GM21619 (cell line): Measurements from ENCODE around the gene GCNA.
A peak's percentile ranks its signal among the peaks of the same experiment; 100 is the strongest.

Experiments used
- ATAC-seq: cut with Tn5 transposase; IDR thresholded peaks from one replicate; pipeline ENCODE4 v1.9.1; 2021; ENCODE audit not compliant: unreplicated experiment

GCNA gene

DNA sequence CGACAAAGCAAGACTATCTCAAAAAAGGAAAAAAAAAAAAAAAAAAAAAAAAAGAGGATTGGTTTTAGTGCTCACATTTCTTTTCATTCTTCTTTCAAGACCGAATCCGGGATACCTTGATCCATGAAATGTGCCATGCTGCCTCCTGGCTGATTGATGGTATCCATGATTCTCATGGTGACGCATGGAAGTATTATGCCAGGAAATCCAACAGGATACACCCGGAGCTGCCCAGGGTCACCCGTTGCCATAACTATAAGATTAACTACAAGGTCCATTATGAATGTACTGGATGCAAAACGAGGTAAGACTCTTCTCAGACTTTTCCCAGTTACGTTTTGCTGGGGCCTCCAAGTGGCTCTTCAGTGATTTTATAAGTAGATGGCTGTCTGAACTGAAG is 34.0 kb downstream of the GCNA start:
- no peak for ATAC-seq

DNA sequence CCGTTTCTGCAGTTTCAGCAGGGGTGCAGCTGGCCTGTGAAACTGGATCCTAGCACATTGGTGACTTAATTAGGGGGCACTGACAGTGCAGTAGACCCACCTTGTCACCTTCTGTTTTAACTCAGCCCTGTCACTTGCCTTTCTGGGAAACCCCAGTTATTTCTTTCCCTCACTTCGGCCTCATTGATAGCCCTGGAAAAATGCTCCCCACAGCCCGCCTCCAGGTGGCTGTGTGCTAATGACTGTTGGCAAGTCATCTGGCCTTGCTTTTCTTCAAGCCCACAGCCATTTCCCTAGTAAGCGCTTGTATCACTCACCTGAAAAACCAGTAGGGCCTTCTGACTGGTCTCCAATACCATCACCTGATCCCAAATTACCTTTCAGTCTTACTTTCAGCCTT is 36.8 kb downstream of the GCNA start:
- no peak for ATAC-seq

- ATAC-seq, result no peak
Observed at GRCh38 chrX:71615954-71616353, 37.7 kb downstream of the GCNA start.

DNA sequence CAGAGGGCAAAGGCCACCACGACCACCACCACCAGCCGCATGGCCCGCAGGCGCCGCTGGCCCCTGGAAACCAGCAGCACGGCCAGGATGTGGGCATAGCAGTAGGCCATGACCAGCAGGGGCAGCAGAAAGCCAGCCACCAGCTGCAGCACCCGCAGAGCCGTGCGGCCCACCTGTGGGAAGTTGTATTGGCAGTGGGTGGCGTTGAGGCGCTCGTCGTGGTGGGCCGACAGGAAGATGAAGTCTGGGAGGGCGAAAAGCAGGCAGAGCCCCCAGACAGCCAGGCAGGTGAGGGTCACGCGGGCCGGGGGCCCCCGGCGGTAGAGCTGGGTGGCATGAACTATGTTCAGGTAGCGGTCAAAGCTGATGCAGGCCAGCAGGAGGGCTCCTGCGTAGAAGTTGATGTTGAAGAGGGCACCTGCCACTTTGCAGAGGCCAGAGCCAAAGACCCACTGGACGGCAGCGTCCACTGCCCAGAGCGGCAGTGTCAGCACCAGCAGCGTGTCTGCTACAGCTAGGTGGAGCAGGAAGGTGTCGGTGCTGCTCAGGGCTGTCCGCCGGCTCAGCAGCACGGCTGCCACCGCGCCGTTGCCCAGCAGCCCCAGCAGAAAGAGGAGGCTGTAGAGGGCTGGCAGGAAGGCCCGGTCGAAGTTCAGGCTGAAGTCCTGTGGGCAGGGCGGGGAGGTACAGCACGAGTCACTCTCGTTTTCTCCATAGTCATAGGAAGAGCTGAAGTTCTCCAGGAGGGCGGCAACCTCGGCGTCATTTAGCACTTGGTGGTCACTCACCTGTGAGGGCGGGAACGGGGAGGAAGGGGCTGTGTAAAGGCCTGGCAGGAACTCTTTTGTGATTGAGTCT is 38.7 kb downstream of the GCNA start:
- ATAC-seq, result no peak

DNA sequence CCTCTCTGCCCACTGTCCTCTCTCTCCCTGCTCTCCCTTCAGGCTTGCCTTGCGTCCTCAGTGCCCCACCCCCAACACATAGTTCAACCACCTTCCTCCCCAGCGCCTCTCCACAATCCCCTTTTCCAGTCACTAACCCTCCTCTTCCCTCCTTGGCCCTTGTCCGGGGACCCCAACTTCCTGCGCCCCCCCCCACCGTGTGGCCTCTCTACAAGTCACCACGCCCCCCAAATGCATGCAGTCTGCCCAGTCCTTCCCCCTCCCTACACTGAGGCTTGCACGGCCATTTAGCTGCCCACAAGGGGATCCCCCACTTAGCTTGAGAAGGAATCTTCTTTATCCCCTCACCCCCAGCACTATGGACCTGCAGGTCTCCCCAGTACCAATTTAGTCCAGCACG is 39.5 kb downstream of the GCNA start:
- ATAC-seq, result no peak

DNA sequence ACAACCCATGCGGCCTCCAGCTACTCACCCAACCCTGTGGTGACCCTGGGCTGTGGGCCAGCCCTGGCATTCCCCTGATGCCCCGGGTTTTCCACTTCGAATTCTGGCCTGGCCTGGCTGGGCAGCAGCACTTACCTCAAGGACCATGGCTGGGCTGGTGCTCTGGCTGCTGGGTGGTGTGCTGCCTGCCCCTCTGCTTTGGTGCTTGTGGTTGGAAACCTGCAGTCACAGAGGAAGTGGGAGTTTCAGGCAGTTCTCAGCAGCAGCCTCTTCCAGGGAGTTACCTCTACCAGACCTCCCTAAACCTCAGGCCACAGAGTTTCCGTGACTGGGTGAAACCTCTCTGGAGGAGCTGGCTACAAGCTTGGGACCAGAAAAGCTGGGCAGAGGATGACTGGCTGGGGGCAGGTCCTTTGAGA is 40.1 kb downstream of the GCNA start, which contains the start of gene CXCR3:
CXCR3 (minus strand) TSS at position 209 of the 419 bp plus-strand sequence; CDS start at position 147, 62 bp downstream.
- ATAC-seq, result peak; percentile 50

DNA sequence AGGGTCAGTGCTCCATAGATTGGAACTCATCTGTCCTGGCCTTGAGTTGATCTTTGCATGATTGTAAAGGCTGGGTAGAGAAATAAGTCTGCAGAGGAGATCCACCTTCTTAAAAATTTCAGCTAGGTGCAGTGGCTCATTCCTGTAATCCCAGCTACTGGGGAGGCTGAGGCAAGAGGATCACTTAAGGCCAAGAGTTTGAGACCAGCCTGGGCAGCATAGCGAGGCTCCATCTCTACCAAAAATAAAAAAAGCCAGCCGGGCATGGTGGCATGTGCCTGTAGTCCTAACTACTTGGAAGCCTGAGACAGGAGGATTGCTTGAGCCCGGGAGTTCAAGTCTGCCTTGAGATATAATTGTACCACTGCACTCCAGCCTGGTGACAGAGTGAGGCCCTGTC is 40.5 kb downstream of the GCNA start:
- ATAC-seq, result no peak

- no peak for ATAC-seq
Observed at GRCh38 chrX:71619193-71619592, 41.0 kb downstream of the GCNA start.

DNA sequence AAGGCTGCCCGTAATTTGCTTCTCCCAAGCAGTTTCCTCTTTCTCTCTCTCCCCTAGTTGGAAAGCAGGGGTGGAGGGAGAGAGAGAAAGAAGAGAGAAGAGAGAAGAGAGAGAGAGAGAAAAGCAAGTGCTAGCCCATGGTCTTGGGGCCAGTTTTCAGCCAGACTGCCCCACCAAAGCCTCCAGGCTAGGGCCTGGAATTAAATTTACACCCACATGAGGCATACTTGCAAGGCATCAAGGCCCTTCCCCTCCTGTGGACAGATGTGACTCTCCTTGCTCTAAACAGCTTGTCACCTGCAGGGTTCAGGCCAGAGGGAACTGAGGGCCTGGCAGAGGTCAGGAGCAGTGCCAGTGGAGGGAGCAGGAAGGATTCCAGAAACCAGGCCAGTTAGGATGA is 41.7 kb downstream of the GCNA start:
- ATAC-seq, result no peak

DNA sequence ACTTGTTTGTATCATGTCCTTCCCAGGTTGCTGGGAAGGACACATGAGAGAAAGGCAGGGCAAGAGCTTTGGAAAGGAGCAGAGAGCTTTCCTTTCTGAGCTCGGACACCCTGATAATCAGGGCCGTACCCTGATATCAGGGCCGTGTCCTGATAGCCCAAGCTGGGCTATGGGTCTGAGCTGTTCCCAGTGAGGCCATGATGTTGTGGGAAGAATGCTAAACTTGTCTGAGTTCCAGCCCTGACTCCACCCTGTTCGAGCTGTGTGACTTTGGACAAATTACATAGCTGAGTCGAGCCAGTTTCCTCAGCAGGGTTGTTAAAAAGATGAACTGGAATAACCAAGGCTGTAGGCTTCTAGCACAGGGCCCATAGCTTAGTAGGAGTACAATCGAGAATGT is 43.4 kb downstream of the GCNA start:
- no peak for ATAC-seq

DNA sequence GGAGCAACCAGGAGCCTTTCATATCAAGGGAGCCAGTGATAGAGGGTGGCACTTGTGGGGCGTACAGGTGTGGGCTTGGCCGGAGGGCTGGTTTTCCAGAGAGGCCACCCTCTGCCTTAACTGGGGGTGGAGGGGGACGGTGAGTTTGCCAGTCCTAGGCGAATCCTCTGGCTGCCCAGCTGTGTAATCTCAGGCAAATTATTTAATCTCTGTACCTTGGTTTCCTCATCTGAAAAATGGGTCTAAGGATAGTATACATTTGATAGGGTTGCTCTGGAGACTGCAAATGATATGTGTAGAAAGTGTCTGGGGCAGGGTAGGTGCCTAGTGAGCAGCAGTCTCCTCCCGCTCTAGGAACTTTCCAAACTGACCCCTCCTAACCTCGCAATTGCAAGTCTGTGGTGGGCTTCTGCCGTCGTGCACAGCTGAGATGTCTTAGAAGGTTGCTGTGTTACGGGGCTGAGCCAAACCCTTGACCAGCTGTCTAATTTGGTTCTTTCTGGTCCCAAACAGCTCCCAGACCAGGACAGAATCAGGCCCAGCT is 43.9 kb downstream of the GCNA start:
- ATAC-seq, result no peak

- ATAC-seq, result peak; percentile 45
Observed at GRCh38 chrX:71622576-71623450, 44.6 kb downstream of the GCNA start.

DNA sequence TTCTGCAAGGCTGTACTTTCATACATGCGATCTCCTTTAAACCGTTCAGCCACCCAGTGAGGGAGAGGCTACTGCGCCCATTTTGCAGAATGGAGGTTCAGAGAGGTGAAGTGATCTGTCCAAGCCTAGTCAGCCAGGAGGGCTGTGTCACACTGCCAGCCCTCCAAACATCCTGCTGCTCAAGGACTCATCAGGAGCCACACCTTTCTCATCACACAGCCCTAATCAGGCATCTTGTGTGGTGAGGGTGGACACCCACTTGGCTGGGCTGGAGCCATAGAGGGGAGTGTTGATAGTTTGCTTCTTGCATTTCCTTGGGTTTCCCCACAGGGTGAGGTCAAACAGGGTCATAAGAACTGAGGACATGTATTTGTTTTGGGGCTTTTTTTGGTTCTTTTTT is 45.5 kb downstream of the GCNA start:
- ATAC-seq, result no peak

GRCh38 chrX:71625471-71625870 is 47.2 kb downstream of the GCNA start:
- no peak for ATAC-seq

- no peak for ATAC-seq
Observed at GRCh38 chrX:71626576-71626975, 48.3 kb downstream of the GCNA start.

DNA sequence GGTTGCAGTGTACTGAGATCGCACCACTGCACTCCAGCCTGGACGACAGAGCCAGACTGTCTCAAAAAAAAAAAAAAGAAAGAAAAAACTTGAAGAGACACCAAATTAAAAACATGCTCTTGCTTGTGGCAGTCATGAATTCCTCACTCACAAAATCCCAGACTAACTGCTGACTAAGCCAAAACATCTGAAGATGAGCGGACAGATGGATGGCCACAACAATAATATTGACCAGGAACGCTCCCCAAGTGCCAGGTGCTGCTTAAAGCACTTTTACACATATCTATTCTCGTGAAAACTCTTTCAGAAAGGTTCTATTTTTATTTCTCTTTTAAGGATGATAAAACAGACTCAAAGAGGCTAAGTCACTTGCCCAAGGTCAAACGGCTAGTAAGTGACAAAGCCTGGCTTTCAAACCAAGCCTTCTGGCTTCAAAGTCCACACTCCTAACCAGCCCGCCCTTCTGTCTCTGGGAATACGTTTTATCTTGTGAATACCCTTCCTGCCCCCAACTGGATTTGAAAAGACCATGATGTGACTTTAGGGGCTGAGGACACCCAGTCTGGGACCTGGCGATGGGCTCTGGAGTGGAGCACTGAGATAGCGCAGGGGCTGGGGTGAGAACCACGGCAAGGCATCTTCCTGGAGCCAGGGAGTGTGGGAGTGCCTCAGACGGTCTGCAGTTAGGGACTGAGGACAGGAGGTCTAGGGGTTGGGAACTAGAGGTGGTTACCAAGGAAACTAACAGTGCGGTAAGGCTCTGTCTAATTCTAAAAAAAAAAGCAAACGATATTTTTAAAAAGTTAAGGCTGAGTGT is 49.6 kb downstream of the GCNA start:
- no peak for ATAC-seq

DNA sequence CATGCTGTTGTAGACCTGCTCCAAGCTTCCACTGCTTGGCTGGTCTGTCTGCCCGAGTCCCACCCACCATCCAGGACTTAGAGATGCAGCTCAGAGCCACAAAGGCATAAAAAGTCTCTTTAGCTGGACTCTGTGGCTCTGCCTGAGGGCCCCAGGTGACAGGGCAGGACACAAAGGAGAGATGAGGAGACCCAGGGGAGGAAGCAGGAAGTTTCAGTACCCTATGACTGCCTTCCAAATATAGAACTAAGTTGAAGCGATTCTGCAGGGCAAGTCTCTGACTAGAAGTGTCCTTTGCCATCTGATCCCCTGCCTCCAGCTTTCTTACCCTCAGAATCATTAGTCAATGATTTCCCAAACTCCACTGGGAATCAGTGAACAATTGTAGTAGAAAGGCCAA is 51.2 kb downstream of the GCNA start:
- ATAC-seq, result peak; percentile 78

- peak; percentile 46 for ATAC-seq
Observed at GRCh38 chrX:71632923-71633657, 54.9 kb downstream of the GCNA start.

- no peak for ATAC-seq
Observed at GRCh38 chrX:71634366-71634765, 56.1 kb downstream of the GCNA start.
